ENCODE measurements around the gene PRRX2. TPM values are rescaled to one million over a fixed set of nuclear protein-coding genes. Genes with fewer than 3 reads are reported as not detected.

PRRX2 gene
- total and polyA plus RNA-seq, 9 of the 15 experiments (the other 6 are each of a cell fraction or from before 2014, with no cell fraction given) = 0.21 TPM; not detected in 8

DNA sequence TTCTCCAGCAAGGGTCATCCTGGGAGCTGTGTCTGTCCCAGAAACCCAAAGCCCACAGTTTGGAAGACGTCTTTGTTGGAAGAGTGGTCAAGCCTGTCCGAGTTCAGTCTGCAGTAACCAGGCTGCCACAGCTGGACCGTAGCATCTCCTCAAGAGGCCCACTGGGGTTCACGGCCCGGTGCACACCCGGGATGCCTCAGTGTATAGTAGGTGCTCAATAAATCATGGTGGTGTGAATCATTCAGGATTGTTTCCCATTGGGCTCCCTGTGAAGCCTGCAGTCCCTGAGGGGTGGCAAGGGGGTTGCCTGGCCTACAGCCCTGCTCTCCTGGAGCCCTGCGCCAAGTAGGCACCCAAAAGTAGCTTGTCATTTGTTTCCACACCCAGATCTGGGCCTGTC lies 10.3 kb upstream of the PRRX2 start:
- 9% methylated on average over 7 of the region's 7 CpGs for WGBS (ENCODE audit: insufficient coverage, low coverage, missing lambda C conversion rate)
- H3K36me3 ChIP-seq (ENCODE audit: control insufficient read depth, insufficient read depth, low read length) = no peaks in the 10 kb centered on the region
- in situ Hi-C loops (cut with MboI) = loop anchor here (25.0 kb wide), 1 partner anchor 682 kb away; no protein-coding TSS in a partner anchor
- ChIA-PET POLR2A (interaction anchor here (0.6 to 1.4 kb wide), 3 partner anchors 48 to 278 kb away, joined by 3 to 4 read pairs (median 4); no protein-coding TSS in a partner anchor), CTCF (ENCODE audit: low intra/inter-chr PET ratio) (no interaction called here)
- no peaks in the 10 kb centered on the region for H3K9me3 ChIP-seq (replicated peaks; ENCODE audit: control insufficient read depth, insufficient read depth, low read depth, low read length)
- H2AFZ ChIP-seq (ENCODE audit: low read depth, low read length) = no peak overlapping the region
- peaks cover 29 to 44% of the 10 kb centered on the region in 2 experiments; a peak in 4 of 5 replicates for H3K27me3 ChIP-seq (ENCODE audit: control insufficient read depth in 2 of 2, insufficient read depth in 2 of 2, low read length in 2 of 2)
- no peak for ATAC-seq
- H3K4me1 ChIP-seq (replicated peaks in 1 of 2; ENCODE audit: control insufficient read depth in 2 of 2, insufficient read depth in 2 of 2, low read length in 2 of 2) = peaks cover 0 to 3% of the 10 kb centered on the region in 2 experiments; a peak in 2 of 5 replicates
- H3K4me2 ChIP-seq (ENCODE audit: insufficient read depth, low read length) = no peak overlapping the region
- H3K79me2 ChIP-seq (ENCODE audit: control insufficient read depth, insufficient read depth, low read length) = no peaks in the 10 kb centered on the region
- no peak for DNase-seq (ENCODE audit: extremely low read depth in 1 of 4, low spot score in 3 of 4)
- no peak for FAIRE-seq
- no peak overlapping the region for H3K9ac ChIP-seq (ENCODE audit: insufficient read depth in 1 of 2, low read depth in 2 of 2, low read length in 2 of 2)
- H3K27ac ChIP-seq (ENCODE audit: extremely low read depth, low read depth, low read length) = no peak overlapping the region
- H3K4me3 ChIP-seq = no peak overlapping the region
- H3K9me1 ChIP-seq (ENCODE audit: control insufficient read depth, insufficient read depth, low read length) = no peaks in the 10 kb centered on the region
- intact Hi-C loops (cut with micrococcal nuclease) = no loop called here
- no TSS peak for BruUV-seq (replicated peaks)
- H4K20me1 ChIP-seq (replicated peaks; ENCODE audit: control insufficient read depth, insufficient read depth, low read length) = no peaks in the 10 kb centered on the region; the same call in 1 of the 2 replicates
- 0 out of 2 replicates have a peak, but pooled peaks have one; percentile 28 for TF ChIP-seq BCOR (IDR thresholded peaks at IDR 0.05)
- TF ChIP-seq, protein P1, sequence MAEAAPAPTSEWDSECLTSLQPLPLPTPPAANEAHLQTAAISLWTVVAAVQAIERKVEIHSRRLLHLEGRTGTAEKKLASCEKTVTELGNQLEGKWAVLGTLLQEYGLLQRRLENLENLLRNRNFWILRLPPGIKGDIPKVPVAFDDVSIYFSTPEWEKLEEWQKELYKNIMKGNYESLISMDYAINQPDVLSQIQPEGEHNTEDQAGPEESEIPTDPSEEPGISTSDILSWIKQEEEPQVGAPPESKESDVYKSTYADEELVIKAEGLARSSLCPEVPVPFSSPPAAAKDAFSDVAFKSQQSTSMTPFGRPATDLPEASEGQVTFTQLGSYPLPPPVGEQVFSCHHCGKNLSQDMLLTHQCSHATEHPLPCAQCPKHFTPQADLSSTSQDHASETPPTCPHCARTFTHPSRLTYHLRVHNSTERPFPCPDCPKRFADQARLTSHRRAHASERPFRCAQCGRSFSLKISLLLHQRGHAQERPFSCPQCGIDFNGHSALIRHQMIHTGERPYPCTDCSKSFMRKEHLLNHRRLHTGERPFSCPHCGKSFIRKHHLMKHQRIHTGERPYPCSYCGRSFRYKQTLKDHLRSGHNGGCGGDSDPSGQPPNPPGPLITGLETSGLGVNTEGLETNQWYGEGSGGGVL (CRISPR knock-in tag; IDR thresholded peaks at IDR 0.05) = no peak

DNA sequence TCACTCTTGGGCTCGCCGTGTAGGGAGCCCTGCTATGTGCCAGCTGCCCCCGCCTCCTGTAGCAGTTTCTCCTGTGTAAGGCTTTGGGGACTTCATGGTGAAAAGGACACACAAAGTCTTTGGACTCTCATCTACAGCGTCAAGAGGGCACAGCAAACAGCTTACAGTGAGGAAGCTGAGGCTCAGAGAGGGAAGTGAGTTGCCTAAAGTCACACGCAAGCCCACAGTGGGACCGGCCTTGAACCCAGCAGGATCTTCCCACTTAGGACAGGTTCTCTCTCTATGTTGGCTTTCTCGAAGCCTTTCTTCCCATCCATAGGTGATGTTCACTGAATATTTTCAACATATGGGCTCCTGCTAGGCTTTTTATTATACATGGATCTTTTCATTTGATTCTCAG lies 9.8 kb upstream of the PRRX2 start:
- WGBS (ENCODE audit: insufficient coverage, low coverage, missing lambda C conversion rate) = 8% methylated on average over 7 of the region's 7 CpGs
- no peak for DNase-seq (ENCODE audit: extremely low read depth in 1 of 4, low spot score in 3 of 4)
- no peak for FAIRE-seq
- Histone ChIP-seq H3K9me1 (ENCODE audit: control insufficient read depth, insufficient read depth, low read length) (no peaks in the 10 kb centered on the region), H3K9me3 (replicated peaks; ENCODE audit: control insufficient read depth, insufficient read depth, low read depth, low read length) (no peaks in the 10 kb centered on the region), H3K79me2 (ENCODE audit: control insufficient read depth, insufficient read depth, low read length) (no peaks in the 10 kb centered on the region), H3K27me3 (ENCODE audit: control insufficient read depth in 2 of 2, insufficient read depth in 2 of 2, low read length in 2 of 2) (peaks cover 29 to 39% of the 10 kb centered on the region in 2 experiments; a peak in 4 of 5 replicates), H4K20me1 (replicated peaks; ENCODE audit: control insufficient read depth, insufficient read depth, low read length) (no peaks in the 10 kb centered on the region; the same call in 1 of the 2 replicates), H3K36me3 (ENCODE audit: control insufficient read depth, insufficient read depth, low read length) (no peaks in the 10 kb centered on the region), H3K4me3 (no peak overlapping the region), H3K27ac (ENCODE audit: extremely low read depth, low read depth, low read length) (no peak overlapping the region), H3K4me1 (replicated peaks in 1 of 2; ENCODE audit: control insufficient read depth in 2 of 2, insufficient read depth in 2 of 2, low read length in 2 of 2) (peaks cover 0 to 3% of the 10 kb centered on the region in 2 experiments; a peak in 2 of 5 replicates), H3K9ac (ENCODE audit: insufficient read depth in 1 of 2, low read depth in 2 of 2, low read length in 2 of 2) (no peak overlapping the region), H2AFZ (ENCODE audit: low read depth, low read length) (no peak overlapping the region), H3K4me2 (ENCODE audit: insufficient read depth, low read length) (no peak overlapping the region)
- TF ChIP-seq, protein P2, sequence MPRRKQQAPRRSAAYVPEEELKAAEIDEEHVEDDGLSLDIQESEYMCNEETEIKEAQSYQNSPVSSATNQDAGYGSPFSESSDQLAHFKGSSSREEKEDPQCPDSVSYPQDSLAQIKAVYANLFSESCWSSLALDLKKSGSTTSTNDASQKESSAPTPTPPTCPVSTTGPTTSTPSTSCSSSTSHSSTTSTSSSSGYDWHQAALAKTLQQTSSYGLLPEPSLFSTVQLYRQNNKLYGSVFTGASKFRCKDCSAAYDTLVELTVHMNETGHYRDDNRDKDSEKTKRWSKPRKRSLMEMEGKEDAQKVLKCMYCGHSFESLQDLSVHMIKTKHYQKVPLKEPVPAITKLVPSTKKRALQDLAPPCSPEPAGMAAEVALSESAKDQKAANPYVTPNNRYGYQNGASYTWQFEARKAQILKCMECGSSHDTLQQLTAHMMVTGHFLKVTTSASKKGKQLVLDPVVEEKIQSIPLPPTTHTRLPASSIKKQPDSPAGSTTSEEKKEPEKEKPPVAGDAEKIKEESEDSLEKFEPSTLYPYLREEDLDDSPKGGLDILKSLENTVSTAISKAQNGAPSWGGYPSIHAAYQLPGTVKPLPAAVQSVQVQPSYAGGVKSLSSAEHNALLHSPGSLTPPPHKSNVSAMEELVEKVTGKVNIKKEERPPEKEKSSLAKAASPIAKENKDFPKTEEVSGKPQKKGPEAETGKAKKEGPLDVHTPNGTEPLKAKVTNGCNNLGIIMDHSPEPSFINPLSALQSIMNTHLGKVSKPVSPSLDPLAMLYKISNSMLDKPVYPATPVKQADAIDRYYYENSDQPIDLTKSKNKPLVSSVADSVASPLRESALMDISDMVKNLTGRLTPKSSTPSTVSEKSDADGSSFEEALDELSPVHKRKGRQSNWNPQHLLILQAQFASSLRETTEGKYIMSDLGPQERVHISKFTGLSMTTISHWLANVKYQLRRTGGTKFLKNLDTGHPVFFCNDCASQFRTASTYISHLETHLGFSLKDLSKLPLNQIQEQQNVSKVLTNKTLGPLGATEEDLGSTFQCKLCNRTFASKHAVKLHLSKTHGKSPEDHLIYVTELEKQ (CRISPR knock-in tag; IDR thresholded peaks at IDR 0.05) = no peak
- no peak for TF ChIP-seq ARID2 (IDR thresholded peaks at IDR 0.05)
- TF ChIP-seq, protein P3, sequence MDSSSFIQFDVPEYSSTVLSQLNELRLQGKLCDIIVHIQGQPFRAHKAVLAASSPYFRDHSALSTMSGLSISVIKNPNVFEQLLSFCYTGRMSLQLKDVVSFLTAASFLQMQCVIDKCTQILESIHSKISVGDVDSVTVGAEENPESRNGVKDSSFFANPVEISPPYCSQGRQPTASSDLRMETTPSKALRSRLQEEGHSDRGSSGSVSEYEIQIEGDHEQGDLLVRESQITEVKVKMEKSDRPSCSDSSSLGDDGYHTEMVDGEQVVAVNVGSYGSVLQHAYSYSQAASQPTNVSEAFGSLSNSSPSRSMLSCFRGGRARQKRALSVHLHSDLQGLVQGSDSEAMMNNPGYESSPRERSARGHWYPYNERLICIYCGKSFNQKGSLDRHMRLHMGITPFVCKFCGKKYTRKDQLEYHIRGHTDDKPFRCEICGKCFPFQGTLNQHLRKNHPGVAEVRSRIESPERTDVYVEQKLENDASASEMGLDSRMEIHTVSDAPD (CRISPR knock-in tag; IDR thresholded peaks at IDR 0.05) = no peak
- ChIA-PET POLR2A (interaction anchor here (1.0 to 1.4 kb wide), 3 partner anchors 12 to 117 kb away, joined by 3 to 4 read pairs (median 3); no protein-coding TSS in a partner anchor), CTCF (ENCODE audit: low intra/inter-chr PET ratio) (no interaction called here)
- in situ Hi-C loops (cut with MboI) (loop anchor here (25.0 kb wide), 1 partner anchor 682 kb away; no protein-coding TSS in a partner anchor), intact Hi-C loops (cut with micrococcal nuclease) (no loop called here)
- no peak for ATAC-seq
- BruUV-seq (replicated peaks) = no TSS peak

All from K562 (cell line).